Stimulated activated CD8-positive, alpha-beta memory T cell treated with anti-CD3 and anti-CD28 coated beads, Interleukin-7, amount 100 ng/mL, for 1 hour (primary cell): ENCODE results near the gene HOXD11.

Experiments
- DNase-seq, 2 donors: peaks; one replicate each; pipeline ENCODE4 v3.0.0-alpha.2; 2020; ENCODE audit warnings: low read depth in 2 of 2

HOXD11 gene

DNA sequence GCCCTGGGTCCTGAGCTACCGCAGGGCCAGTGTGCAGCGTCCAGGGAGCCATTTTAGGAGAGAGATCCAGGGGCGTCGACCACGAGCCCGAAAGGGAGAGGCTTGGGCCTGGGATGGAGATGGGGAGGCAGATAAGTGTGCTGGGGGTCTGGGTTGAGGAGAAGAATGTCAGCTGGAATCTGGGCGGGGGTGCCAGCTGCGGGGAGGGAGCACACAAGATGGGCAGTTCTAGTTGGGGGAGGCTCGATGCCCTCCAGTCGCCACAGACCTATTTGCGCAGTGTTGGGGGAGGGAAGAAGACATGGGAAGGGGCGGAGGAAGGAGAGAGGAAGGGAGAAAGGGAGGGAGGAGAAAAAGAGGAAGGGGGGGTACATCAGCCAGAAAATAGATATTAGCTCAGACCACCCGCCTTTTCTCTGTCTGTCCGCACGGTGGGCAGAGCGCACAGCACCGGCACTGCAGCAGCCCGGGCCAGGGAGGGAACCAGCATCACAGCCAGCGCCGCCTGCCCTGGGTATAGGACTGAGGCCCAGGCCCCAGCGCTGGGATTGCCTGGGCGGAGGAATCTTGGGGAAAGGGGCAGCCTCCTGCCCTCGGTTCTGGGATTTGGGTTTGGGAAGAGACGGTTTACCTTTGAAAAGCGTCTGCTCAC, 1.9 kb upstream of the HOXD11 start:
- no peak for DNase-seq

DNA sequence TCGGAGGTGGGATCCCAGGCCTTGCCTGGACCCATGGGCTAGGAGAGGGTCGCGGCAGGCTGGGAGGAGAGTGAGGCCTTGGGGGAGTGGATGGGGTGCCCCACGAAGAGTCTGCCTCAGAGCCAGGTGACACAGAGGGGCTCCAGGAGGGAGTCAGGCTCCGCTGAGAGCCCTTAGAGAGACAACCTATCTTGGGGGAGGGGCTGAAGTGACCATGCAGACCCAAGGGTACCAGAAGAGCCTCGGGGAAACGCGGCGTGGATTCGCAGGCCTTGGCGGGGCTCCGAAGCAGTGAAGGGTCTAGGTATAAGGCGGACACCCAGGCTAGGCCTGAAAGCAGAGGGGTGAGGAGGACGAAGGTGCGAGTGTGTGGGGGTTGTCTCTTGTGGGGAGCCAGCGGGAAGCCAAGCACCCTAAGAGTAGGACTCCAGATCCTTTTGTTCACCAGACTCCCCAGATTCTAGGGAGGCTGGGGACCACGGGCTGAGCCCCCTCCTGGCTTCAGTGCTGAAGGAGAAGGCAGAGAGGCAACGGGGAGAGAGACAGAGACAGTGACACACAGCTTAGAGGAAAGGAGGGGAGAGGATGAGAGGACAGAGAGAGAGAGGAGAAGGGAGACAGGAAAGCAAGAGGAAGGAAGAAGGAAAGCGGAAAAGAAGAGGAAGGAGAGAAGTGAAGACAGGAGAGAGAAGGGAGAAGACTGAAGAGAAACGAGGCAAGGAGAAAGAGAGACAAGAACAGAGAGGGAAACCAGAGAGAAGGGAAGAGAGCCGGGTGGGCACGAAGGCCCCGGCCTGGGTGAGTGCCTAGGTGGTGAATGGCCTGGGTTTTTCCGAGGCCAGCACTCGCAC, 1.1 kb upstream of the HOXD11 start:
- DNase-seq, result no peak

- DNase-seq, result no peak
These were observed 676 bp downstream of the HOXD11 start for GRCh38 chr2:176107731-176108181.

GRCh38 chr2:176109192-176109901, 2.3 kb downstream of the HOXD11 start:
- no peak for DNase-seq

GRCh38 chr2:176109946-176110345, 2.9 kb downstream of the HOXD11 start:
- DNase-seq, result no peak

DNA sequence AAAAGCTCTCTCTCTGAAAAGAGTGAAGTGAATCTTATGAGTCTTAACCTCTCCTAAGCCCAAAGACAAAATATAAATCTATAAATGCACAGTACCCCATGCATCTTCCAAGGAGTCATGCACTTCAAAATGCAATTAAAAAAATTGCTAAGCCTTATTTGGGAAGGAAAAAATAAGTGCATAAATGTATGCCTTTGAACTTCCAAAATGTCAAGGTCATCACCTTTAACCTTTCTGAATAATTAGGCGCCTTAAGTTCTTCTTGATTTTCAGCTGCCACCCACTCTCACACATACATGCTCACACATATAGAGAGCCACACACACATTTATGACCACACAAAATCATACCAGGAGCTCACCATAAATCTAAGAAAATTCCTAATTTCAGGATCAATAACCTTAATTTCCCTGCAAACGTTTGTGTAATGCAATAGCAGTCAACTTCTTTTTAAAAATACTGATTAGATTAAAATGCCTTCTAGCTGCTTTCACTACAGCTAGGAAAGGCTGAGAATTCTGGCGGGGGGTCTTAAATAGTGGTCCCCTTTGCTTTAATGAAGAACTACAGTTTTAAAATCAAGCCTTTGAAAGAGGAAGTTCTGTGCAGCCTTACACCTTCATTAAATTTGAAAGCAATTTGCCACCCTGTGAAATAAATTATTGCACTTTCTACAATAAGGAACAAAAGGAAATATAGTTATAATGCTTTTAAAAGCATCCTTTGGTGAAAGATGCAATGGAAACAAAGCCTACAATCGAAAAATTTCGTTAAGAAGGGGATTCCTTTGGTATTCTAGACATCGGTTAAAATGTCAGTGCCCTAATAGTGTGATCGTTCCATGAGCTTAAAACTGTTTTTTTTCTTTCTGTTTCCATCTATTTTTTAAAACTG, 3.6 kb downstream of the HOXD11 start:
- no peak for DNase-seq

- DNase-seq, result no peak
These were observed 4.2 kb downstream of the HOXD11 start for GRCh38 chr2:176111309-176111663.

- DNase-seq, result no peak
These were observed 4.8 kb downstream of the HOXD11 start for GRCh38 chr2:176111846-176112374.

DNA sequence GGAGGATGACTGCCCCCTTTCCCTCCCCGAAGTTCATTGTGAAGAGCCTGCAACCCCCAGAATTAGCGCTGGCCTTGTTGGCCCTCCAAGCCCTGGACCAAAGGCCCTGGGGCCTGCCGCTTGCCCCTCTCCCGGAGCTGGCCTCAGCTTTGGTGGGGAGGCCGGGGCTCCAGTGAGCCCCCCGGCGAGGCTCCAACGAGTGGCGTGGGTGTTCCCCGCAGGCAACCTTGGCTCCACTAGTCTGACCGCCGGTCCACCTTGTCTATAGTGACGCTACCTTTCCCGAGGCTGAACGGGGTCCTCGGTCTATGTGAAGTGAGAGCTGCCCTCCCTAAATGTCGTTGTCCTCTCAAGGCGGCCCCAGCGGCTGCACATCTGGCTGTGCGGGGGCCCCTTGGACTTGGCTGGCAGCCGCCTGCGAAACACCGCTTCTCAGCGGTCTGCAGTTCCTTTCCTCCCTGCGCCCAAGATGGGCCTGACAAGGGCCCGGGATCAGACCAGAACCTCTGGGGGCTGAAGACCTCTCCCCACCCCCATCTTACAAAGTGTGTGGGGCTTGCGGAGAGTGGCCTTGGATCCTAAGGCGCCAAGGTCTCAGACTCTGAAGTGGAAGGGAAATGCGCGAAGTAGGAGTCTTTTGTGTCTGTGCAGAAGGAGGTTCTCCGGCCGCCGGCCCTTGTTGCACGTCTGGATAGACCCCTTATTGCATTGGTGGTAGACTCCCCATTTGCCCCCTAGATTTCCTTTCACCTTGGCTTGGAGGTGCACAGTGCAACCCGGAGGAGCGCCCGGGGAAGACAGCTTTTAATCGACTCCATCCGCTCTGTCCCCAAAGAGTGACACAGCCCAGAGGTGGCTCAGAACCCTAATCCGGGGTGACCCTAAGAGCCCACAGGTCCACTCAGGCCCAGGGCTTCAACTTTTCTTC, 5.6 kb downstream of the HOXD11 start:
- DNase-seq, result no peak

- DNase-seq, result no peak
These were observed 7.2 kb downstream of the HOXD11 start for GRCh38 chr2:176114120-176114929.

DNA sequence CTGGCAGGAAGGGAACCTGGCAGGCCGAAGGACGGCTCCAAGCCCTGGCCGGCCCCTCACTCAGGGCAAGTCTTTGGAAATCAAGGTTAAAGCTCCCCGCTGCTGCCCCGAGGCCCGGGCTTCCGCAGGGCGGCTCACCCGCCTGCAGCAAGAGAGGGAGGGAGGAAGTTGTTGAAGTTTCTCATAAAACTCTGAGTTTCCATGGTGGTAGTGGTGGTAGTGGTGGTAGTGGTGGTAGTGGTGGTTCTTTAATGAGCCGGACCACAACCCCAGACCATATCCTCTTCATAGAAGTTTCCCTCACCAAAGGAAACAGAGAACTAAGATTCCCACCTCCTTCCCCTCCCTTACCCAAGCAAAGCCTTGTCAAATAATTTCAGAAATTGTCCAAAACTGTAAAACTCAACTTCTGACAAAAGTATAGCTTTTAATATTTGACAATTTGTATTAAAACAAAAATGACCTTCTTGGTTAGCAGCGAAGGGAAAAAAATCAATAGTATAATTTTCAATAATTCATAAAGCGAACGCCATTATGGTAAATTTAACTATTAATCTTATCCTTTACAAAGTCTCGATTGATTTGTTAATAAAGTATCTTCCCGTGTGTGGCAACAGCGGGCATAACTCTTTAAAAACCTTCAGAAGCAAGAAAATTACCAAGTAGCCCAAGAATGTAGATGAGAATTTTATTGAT, 8.0 kb downstream of the HOXD11 start:
- DNase-seq, result no peak

DNA sequence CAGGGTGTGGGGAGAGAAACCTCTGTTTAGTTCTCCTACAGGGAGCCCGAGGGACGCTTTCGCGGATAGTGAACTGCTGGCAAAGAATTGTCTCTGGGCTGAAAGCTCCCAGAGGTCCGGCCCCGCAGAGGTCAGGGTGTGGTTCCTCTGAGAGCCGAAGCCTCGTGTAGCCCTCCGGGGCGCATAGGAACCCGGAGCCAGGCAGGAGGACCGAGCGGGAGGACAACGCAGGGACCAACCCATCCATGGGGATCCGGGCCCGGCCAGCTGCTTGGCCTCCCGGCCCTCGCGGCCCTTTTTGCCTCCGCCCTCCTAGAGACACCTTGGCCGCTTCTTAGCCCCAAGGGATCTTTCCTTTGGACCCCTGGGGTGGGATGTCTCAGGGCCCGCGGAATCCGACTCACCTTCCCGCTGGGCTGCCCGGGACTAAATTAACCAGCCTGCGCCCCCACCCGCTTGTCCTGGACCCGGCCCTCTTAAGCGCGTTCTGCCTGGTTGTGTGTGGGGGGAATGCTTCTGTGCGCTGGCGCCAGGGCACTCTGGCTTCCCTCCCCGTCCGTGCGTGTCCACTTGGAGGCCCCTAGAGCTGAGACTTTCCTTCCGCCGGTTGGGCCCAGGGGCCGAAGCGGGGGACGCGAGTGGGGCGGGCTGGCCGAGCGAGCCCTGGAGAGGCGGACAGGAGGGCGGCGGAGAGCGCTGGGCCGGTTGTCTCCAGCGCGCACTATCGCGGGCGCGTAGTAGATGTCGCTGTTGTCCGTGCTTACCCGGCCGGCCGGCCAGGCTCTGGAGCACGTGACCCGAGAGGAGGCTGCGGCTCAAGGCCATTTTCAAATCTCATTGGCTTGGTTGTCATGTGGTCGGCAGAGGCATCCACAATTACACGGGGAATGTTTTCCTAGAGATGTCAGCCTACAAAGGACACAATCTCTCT, 9.1 kb downstream of the HOXD11 start, which contains the start of gene HOXD10:
Gene HOXD10 (plus strand): TSS at position 896 of the 931 bp plus-strand sequence. CDS start 56 bp downstream, outside the sequence.
- no peak for DNase-seq

DNA sequence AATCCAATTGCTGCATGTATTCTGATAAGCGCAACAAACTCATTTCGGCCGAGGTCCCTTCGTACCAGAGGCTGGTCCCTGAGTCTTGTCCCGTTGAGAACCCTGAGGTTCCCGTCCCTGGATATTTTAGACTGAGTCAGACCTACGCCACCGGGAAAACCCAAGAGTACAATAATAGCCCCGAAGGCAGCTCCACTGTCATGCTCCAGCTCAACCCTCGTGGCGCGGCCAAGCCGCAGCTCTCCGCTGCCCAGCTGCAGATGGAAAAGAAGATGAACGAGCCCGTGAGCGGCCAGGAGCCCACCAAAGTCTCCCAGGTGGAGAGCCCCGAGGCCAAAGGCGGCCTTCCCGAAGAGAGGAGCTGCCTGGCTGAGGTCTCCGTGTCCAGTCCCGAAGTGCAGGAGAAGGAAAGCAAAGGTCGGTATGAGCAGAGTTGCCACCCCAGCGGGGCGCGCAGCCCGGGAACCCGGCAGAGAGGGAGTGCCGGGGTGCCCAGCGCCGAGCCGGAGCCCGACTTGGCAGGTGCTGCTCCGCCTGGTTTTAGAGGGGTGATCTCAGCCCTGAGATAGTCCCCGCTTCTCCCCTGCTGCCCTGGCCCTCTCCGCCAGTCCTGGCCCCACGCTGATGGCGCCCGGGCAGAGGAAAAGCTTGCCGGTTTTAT, 10.2 kb downstream of the HOXD11 start:
- no peak for DNase-seq

GRCh38 chr2:176117823-176118371, 10.8 kb downstream of the HOXD11 start:
- no peak for DNase-seq

DNA sequence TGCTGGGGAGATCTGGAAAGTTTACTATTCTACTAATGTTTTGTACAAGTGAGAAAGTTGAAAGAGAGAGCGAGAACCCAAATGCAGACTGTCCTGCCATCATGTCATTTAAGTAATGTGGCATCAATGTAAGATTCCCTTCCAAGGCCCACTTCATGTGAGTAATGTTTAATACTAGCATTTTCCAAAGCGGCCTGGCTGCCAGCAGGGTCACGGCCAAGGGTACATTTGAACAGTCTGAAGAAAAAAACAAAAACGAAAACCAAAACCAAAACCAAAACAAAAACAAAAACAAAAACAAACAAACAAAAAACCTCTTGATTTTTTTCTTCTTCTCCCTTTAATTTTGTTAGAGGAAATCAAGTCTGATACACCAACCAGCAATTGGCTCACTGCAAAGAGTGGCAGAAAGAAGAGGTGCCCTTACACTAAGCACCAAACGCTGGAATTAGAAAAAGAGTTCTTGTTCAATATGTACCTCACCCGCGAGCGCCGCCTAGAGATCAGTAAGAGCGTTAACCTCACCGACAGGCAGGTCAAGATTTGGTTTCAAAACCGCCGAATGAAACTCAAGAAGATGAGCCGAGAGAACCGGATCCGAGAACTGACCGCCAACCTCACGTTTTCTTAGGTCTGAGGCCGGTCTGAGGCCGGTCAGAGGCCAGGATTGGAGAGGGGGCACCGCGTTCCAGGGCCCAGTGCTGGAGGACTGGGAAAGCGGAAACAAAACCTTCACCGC, 11.7 kb downstream of the HOXD11 start:
- no peak for DNase-seq
